ENCODE results near the gene MKNK2.

- TF ChIP-seq POU2F2 (IDR thresholded peaks at IDR 0.05; ENCODE audit: borderline replicate concordance, low read depth, low read length) (no peak), EZH2 (IDR thresholded peaks at IDR 0.05; ENCODE audit: borderline replicate concordance, control insufficient read depth, low read depth, low read length) (no peak), CTCF (IDR thresholded peaks at IDR 0.05 in 2 of 3, conservative IDR thresholded peaks at IDR 0.05 in 1 of 3; ENCODE audit: control insufficient read depth in 2 of 3, extremely low read depth in 1 of 3, insufficient read depth in 1 of 3, low read depth in 3 of 3, low read length in 3 of 3) (no peak), BHLHE40 (IDR thresholded peaks at IDR 0.05; ENCODE audit: borderline replicate concordance in 1 of 2, low read depth in 2 of 2, low read length in 1 of 2) (no peak), USF2 (IDR thresholded peaks at IDR 0.05; ENCODE audit: borderline replicate concordance, low read depth, low read length) (no peak), SIX5 (IDR thresholded peaks at IDR 0.05; ENCODE audit: low read depth, low read length, severe bottlenecking) (no peak), FOXK2 (IDR thresholded peaks at IDR 0.05) (no peak), ZNF24 (IDR thresholded peaks at IDR 0.05) (no peak), TCF3 (IDR thresholded peaks at IDR 0.05; ENCODE audit: borderline replicate concordance, insufficient read depth, low read depth, low read length) (no peak), RCOR1 (conservative IDR thresholded peaks at IDR 0.05; ENCODE audit: low read depth, low read length) (no peak)
These were observed 13.9 kb upstream of the MKNK2 start for GRCh38 chr19:2064788-2065524.
